HT1080 (cell line): ENCODE data around the gene ADGRG7. TPM values are rescaled to one million over a fixed set of nuclear protein-coding genes. Genes with fewer than 3 reads are reported as not detected.
"Not testable (repeated sequence)": the region's sequence is repeated elsewhere in the genome, so short reads cannot be mapped to it uniquely, and the experiment has no call there.

Experiments used
- DNase-seq: peaks from one replicate; pipeline ENCODE4 v3.0.0-alpha.2; 2015; ENCODE audit warnings: low read depth
- polyA plus RNA-seq, 2 experiments: library from polyadenylated mRNA; depleted of rRNA; stranded (reverse); fragments of >200 nt; gene quantifications; 2 replicates each; pipeline ENCODE4 v1.2.3, GENCODE V29; 2015
- total RNA-seq: library from RNA; depleted of rRNA; stranded (reverse); fragments of >200 nt; shearing (Covaris generic); gene quantifications from 2 replicates; pipeline ENCODE4 v1.2.3, GENCODE V29; 2014; rRNA removed

ADGRG7 gene, protein sequence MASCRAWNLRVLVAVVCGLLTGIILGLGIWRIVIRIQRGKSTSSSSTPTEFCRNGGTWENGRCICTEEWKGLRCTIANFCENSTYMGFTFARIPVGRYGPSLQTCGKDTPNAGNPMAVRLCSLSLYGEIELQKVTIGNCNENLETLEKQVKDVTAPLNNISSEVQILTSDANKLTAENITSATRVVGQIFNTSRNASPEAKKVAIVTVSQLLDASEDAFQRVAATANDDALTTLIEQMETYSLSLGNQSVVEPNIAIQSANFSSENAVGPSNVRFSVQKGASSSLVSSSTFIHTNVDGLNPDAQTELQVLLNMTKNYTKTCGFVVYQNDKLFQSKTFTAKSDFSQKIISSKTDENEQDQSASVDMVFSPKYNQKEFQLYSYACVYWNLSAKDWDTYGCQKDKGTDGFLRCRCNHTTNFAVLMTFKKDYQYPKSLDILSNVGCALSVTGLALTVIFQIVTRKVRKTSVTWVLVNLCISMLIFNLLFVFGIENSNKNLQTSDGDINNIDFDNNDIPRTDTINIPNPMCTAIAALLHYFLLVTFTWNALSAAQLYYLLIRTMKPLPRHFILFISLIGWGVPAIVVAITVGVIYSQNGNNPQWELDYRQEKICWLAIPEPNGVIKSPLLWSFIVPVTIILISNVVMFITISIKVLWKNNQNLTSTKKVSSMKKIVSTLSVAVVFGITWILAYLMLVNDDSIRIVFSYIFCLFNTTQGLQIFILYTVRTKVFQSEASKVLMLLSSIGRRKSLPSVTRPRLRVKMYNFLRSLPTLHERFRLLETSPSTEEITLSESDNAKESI
- not detected in 2 replicates for total RNA-seq
- polyA plus RNA-seq (2015; cell fraction: cytosol; rRNA removed), result not detected in 2 replicates
- 0.08 TPM in 1 of 2 replicates, not detected in the other for polyA plus RNA-seq (2015; cell fraction: nucleus; rRNA removed)

DNA sequence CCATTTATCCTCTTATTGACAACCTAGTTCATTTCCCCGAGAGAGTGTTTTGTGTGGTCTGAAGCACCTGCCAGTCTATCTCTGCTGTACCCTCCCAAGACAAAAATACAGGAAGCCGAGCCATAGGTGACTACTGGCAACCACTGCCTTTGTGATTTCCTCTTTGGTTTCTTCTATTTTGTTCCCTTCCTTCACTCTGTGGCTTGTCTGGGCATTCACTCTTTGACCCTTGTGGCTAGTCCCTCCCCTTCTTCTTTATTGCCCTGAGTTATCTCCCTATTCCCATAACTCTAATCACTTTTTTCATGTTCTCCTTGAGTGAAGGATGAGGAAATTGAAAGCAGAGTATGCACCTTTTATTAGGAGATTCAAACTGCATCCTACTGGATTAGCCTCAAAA lies at the start of gene ADGRG7:
TSS of gene ADGRG7 (plus strand) at position 297 of the 400 bp plus-strand sequence. CDS start 256 bp downstream, outside the sequence.
- DNase-seq, result no peak

GRCh38 chr3:100560426-100560825 lies 49.0 kb upstream of the ADGRG7 start:
- no peak for DNase-seq

DNA sequence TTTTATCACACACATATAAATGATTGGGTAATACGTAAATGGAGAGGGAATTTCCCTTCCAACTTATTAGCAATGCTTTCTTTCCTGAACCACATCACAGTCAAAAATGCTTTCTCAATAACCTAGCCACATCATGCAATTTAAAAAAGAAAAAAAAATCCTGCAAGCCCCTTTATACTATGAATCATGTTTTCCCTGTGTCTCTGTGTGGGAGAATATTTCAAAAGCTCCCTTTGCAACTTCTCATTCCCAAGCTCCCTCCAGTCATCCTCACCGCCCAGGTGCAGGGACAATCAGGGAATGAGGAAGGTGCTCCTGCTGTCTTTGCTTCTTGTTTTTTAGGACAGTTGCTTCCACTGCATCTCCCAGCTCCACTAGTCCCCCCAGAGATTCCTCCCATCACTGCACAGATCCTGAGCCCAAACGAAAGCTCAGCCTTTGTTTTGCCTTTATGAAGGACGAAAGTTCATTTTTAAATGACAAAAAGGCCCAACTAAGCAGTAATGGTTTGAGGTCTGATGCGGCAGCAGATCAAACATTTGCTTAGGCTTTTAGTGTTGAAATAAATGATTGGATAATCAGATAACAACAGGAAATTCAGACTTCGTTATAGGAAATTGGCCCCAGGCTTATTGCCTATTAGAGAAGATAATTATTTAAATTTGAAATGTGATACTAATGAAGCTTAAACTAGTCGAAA lies 47.8 kb upstream of the ADGRG7 start:
- peak; percentile 38 for DNase-seq

DNA sequence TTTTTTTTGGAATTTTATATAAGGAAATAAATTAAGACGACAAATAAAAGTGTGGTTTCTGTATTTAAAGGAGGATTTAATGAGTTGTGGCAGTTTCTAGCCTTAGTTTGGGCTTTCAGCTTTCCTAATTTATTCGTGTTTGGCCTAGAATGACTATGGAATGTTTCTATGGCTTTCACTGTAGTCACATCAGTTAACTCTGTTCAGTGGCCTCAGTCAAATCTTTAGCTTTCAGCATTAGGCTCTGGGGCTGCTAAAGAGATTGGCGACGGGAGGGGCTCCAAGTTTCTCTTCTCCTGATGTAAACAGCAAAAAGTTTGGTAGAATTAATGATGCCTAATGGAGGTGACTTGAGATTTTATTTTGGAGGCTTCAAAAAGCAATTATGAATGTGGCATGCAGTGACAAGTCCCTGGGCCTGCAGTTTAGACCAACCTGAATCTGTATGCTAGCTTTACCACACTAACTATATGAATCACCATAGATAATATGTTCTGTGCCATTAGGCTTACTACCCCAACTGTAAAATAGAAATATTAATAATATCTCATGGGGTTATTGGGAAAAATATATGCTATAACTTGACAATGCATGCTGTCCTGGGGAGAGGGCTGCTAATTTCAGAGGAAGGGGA lies 47.1 kb upstream of the ADGRG7 start:
- DNase-seq, result no peak

DNA sequence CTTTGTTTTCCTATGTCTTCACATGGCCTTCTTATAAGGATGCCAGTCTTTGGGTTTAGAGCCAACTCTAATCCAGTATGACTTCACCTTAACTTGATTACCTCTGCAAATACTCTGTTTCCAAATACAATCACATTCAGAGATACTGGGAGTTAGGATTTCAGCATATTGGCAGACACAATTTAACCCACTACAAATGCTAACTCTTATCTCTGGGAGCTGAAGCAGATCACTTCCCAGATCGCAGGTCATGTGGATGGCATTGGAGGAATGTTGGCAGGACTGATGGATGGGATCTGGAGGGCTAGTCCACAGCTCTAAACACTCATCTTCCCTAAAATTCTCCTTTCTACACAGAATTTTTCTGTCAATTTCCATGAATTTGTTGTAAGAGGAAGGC lies 46.2 kb upstream of the ADGRG7 start:
- DNase-seq, result no peak

GRCh38 chr3:100563652-100564211 lies 45.7 kb upstream of the ADGRG7 start:
- no peak for DNase-seq

DNA sequence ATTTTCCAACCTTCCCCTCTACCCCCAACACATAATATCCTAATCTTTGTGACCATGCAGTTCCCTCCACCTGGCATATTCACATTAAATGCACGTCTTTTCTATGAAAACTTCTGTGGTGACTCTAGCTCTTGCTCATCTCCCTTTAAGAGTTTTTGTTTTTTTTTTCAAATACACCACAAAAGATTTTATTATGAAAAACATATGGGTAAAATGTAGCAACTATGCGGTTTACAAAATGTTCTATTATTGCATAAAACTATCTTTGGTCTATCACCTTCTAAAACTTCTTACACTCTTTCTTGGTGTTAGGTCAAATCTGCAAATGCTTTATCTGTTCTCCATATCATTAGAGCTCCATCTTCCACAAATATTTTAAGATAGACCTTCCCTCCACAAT lies 38.6 kb upstream of the ADGRG7 start:
- DNase-seq, result no peak

DNA sequence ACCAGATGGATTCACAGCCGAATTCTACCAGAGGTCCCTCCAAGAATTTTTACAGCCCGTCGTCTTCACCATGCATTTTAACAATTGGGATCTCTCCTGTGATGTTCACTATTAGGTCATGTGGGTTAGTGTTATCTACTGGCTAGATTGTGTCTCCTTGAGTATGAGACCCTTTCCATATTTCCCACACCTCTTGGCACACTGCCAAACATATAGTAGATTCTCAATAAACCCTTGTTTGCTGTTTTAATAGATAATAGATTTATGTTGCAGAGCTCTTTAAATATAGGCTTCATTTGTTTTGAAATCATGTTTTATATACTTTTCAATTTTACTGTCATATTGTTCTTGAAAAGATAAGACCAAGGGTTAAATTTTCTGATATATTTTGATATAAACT lies 34.9 kb upstream of the ADGRG7 start:
- DNase-seq, result no peak

- no peak for DNase-seq
These were observed 33.7 kb upstream of the ADGRG7 start for GRCh38 chr3:100575704-100576103.

DNA sequence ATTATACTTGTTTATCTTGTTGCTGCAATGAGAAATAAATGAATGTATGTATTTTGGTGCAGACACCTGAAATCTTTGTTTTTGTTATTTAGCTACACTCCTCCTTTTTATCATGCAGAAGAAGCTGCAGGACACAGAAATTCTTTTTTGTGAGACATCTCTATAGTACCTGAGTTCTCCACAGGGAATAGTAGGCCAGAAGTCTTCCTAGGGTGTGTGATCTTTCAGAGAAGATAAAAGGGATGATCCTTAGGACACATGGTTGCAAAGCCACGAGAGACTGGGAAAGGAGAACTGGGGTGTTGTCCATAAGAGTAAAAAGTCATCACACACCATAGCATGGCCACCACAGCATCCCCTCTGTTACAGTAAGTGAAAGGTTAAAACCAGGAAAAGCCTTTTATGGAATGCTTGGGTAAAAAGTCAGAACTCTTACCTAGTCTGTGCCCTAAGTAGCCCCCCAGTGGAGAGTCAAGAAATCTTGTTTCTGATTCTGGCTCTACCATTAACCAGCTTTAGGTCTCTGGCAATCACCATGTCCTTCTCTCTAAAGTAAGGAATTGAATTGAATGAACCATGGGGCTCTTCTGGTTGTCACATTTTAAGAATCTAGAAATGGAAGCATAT lies 31.9 kb upstream of the ADGRG7 start:
- DNase-seq, result peak; percentile 13

- no peak for DNase-seq
These were observed 30.8 kb upstream of the ADGRG7 start for GRCh38 chr3:100578646-100579045.

DNA sequence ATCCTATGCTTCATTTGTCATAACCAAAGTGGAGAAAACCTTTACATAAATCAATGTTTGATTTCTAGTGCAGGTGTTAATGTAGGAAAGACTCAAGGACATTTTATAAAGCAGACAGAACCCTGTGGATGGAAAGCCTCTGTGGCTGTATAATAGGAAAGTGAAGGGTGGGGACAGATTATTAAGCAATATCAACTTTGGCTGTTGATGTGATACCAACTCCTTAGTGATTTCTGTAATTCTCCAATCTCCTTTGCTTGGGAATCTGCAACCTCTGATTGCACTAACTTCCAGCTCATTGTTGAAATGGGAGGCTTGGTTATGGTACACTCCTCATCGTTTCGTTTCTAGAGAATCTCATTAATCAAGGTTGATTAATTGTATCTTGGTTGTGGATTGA lies 29.3 kb upstream of the ADGRG7 start:
- no peak for DNase-seq

DNA sequence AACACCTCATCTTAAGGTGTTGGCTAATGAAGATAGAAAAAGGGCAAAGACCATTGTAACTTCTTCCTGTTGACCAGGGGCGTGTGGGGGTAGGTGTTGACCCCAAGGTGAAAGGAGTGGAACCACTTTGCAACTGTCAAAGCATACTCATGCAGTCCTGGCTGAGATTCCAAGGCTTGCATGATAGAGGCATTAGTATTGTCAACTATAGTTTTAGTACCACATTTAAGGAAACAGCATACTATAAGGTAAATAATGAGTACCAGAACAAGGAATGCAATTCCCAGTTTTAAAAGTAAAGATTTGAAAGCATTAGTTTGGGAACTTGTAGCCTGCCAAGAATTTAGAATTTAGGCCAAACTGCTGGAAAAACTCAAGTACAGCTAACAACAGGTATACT lies 27.8 kb upstream of the ADGRG7 start:
- DNase-seq, result no peak

- DNase-seq, result not testable (repeated sequence)
These were observed 27.2 kb upstream of the ADGRG7 start for GRCh38 chr3:100582157-100582556.

GRCh38 chr3:100584101-100584660 lies 25.2 kb upstream of the ADGRG7 start:
- no peak for DNase-seq

DNA sequence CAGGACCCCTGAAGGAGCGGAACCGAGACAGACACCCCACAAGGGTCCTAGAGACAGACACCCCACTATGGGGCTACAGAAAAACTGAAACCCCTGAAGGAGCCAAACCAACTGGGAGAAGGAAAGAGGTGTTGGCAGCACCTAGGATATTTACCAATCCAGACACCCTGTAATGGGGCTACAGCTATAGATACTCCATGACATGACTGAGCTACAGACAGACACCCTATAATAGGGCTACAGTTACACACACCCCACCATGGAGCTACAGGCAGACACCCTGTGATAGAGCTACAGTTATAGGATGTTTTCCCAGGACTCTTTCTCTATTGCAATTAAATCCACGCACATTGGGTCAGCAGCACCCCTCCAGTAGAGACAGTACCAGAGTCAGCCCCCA lies 22.6 kb upstream of the ADGRG7 start:
- no peak for DNase-seq

- no peak for DNase-seq
These were observed 21.1 kb upstream of the ADGRG7 start for GRCh38 chr3:100588251-100588650.

DNA sequence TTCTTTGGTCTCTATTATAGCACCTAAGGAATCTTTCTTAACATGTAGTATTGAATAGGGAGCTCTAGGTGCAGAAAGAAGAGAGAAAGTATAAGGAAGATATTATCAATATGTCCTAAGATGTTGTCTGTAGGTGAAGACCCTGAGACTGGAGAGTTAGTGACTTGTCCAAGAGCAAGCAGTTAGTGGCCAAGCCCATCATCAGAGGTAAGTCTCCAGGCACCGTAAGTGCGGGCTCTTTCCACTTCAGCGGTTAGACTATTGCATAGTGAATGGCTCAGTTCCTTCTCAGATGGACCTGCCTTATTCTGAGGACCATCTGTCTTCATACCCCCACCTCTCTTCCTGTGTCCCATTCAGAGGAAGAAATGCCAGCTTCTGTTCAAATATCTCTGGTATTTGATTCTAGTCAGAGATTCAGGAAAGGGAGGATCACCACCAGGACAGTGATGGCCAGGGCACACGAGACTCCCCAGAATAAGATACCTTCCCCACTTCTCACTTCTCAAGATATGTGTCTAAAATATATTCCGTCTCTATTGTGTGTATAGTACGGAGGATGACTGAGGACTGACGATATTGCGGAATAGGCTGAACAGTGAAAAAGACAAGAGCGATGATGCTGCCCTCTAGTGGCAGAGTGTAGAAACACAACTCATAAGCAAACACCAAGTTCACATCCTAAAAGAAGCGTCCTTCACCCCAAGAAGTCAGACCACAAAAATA lies 19.1 kb upstream of the ADGRG7 start:
- DNase-seq, result peak; percentile 57

- no peak for DNase-seq
These were observed 18.6 kb upstream of the ADGRG7 start for GRCh38 chr3:100590840-100591147.

DNA sequence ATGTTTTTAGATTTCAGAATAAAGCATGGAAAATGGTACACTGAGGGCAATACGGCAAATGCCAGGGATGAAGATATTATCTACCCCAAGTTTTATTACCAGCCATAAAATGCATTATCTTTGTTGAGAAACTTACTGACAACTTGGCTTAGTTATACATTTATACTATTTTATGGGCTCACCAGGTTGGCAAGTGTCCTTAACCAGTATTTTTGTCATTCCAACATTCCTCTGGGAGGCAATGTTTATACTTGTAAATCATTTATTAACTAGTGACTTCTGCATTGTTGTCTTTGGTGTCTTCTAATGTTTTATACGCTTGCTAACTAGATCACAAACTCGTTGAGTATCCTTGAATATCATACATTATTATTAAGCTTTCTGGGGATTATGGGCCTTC lies 18.0 kb upstream of the ADGRG7 start:
- no peak for DNase-seq
